T-helper 1 cell treated with Interleukin-12 subunit alpha and Interleukin-12 subunit beta and Interleukin-4 antibody, amounts not matched to agents 30 μg/mL and 1 μg/mL, for 36 hours (primary cell): Measurements from ENCODE around the gene PAXX.

Experiments used
- H3K27ac Mint-ChIP-seq: one replicate; pipeline ENCODE4 v1.8.0; 2021; ENCODE audit warnings: mild to moderate bottlenecking, mixed read lengths
- H3K27me3 Mint-ChIP-seq: one replicate; pipeline ENCODE4 v1.8.0; 2021; ENCODE audit warnings: low read depth, mixed read lengths
- H3K36me3 Mint-ChIP-seq: one replicate; pipeline ENCODE4 v1.8.0; 2021; ENCODE audit warnings: low read depth, mixed read lengths
- H3K4me1 Mint-ChIP-seq: one replicate; pipeline ENCODE4 v1.8.0; 2021; ENCODE audit warnings: low read depth, mixed read lengths
- H3K4me3 Mint-ChIP-seq: one replicate; pipeline ENCODE4 v1.8.0; 2021; ENCODE audit warnings: mild to moderate bottlenecking, moderate library complexity, mixed read lengths
- H3K9me3 Mint-ChIP-seq: one replicate; pipeline ENCODE4 v1.8.0; 2021; ENCODE audit warnings: mixed read lengths

Gene PAXX

GRCh38 chr9:136969774-136970173 is 22.4 kb upstream of the PAXX start:
- H3K9me3 Mint-ChIP-seq: no peaks in the 10 kb centered on the region
- peaks cover 4% of the 10 kb centered on the region for H3K4me1 Mint-ChIP-seq
- no peaks in the 10 kb centered on the region for H3K36me3 Mint-ChIP-seq
- H3K27ac Mint-ChIP-seq: no peak overlapping the region
- H3K4me3 Mint-ChIP-seq: no peak overlapping the region
- H3K27me3 Mint-ChIP-seq: no peaks in the 10 kb centered on the region

DNA sequence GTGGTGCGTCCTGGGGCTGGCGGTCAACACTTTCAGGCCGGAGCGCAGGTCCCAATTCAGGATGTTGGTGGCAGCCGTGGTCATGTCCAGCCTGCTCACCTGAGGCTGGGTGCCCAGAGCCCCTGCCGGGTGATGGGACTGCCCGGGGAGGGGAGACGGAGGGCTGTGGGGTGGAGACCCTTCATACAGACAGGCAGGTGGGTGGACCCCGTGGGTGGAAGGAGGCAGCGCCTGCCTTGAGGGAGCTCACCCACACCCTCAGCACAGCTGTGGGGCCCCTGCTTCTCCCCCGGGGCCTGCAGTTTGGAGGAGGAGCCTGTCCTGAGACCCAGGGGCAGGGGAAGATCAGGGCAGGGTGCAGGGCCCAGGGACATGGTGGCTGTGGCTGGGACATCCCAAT is 21.9 kb upstream of the PAXX start:
- Mint-ChIP-seq H3K9me3 (no peaks in the 10 kb centered on the region), H3K4me1 (peaks cover 5% of the 10 kb centered on the region), H3K27me3 (no peaks in the 10 kb centered on the region), H3K4me3 (no peak overlapping the region), H3K27ac (no peak overlapping the region), H3K36me3 (no peaks in the 10 kb centered on the region)

- Mint-ChIP-seq H3K27ac (no peak overlapping the region), H3K9me3 (no peaks in the 10 kb centered on the region), H3K4me1 (peaks cover 3% of the 10 kb centered on the region), H3K36me3 (no peaks in the 10 kb centered on the region), H3K27me3 (peaks cover 5% of the 10 kb centered on the region), H3K4me3 (no peak overlapping the region)
Observed at GRCh38 chr9:136971746-136972145, 20.5 kb upstream of the PAXX start.

DNA sequence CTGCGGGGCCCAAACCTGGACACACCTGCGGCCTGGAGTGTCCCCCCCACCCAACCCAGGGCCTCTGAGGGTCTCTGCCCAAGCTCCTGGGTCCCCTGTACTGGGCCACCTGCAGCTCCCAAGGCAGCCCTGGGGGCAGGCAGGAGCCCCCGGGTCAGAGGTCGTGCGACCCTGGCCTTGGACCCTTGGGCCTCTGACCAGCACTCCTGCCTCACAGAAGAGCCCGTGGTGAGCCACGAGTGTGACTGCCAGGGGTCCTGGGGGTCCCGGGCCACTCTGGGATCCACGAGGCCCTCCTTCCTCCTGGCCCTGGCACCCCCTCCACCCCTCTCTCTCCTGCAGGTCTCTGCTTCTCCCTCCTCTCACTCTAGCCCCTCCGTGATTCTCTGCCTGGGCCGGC is 19.9 kb upstream of the PAXX start:
- H3K4me3 Mint-ChIP-seq: no peak overlapping the region
- H3K4me1 Mint-ChIP-seq: peaks cover 3% of the 10 kb centered on the region
- no peaks in the 10 kb centered on the region for H3K36me3 Mint-ChIP-seq
- no peaks in the 10 kb centered on the region for H3K9me3 Mint-ChIP-seq
- peaks cover 5% of the 10 kb centered on the region for H3K27me3 Mint-ChIP-seq
- H3K27ac Mint-ChIP-seq: no peak overlapping the region

DNA sequence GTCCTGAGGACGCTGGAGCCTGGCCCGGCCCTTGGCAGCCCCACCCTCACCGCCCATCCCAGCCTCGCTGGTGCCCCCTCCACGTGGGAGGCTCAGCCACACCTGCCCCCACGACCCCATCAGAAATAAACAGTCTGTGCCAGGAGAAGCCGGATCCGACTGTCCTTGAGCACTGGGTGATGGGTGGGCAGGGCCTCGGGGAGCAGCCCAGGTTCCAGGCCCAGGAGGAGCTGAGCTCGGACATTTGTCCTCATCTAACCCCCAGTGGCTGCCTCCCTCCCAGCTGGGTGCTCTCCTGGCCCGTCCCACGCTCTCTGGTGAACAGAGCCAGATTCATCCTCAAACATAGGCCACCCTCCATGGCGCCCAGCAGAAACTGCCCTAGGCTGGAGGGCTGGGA is 19.5 kb upstream of the PAXX start:
- Mint-ChIP-seq H3K36me3 (no peaks in the 10 kb centered on the region), H3K4me3 (no peak overlapping the region), H3K27ac (no peak overlapping the region), H3K27me3 (peaks cover 5% of the 10 kb centered on the region), H3K9me3 (no peaks in the 10 kb centered on the region), H3K4me1 (peaks cover 3% of the 10 kb centered on the region)

DNA sequence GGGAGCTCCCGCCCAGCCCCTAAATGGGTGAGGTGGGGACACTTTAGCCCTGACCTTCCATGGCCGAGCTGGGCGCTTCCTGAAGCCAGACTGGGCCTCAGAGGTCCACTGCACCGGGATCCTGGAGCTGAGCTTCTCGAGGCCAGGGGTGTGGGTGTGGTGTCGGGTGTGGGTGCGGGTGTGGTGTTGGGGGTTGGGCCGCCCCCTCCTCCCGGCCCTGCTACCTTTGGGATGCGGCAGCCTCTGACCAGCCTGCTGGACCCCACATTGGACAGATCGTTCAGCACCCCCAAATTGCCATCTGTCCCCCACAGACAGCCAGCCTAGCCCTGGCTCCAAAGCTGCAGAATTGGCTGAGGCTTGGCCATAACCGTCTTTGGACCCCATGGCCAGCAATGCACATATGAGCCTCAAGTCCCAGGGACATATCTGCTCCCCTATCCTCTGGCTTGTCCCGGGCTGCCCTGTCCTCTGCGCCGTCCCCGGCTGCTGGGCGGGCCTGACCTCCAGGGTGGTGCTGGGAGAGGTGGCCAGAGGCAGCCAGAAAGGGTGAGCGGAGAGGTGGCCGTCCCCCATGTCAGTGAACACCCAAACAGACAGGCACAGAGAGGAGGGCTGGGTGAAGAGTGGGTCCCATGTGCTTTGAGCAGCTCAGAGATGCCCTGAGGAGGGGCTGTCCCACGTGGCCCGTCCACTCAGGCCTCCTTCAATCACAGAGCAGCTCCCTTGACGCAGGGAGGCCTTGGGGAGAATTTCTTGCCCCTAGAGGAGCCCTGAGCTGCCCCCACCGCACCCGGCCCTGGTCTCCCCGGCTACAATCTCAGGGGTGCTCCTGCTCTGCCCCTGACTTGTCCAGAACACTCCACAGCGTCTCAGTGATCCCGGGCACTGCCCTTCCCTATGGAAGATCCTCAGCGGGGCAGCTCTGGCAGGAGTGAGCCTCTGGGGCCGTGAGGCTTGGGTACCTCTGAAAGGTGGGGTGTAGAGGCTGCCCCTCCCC is 18.3 kb upstream of the PAXX start:
- H3K4me1 Mint-ChIP-seq: peaks cover 3% of the 10 kb centered on the region
- H3K9me3 Mint-ChIP-seq: no peaks in the 10 kb centered on the region
- H3K4me3 Mint-ChIP-seq: no peak overlapping the region
- peaks cover 5% of the 10 kb centered on the region for H3K27me3 Mint-ChIP-seq
- no peaks in the 10 kb centered on the region for H3K36me3 Mint-ChIP-seq
- no peak overlapping the region for H3K27ac Mint-ChIP-seq

DNA sequence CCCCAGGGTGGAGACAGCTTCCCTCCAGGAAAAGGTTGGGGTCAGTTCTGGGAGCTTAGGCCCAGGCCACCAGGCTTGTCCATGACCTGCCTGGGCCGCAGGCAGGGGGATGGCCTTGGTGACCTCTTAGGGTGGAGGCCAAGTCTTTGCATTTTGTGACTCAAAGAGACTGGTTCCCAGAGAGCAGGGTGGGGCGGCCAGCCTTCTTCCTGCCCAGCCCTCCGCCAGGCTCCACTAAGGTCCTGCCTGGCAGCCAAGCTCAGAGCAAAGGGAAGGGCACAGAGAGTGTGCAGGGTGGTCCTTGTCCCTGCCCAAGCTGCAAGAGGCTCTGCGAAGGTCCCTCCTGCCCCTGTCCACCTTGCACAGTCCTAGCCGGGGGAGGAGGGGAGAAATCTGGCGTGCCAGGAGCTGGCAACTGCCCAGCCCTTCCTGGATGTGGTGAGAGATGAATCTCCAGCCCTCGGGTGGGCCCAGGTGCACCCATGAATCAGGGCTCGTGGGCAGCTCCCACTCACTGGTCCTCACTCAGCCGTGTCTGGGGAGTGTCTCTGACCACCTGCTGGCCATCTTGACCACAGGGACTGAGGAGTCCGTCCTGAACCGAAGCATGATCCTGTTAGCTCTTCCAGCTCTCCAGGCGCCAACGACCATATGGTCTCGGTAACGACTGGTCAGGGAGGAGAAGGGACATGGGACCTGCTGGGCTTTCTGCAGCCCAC is 17.2 kb upstream of the PAXX start:
- Mint-ChIP-seq H3K36me3 (no peaks in the 10 kb centered on the region), H3K4me3 (peak overlapping the region; percentile 34), H3K4me1 (peaks cover 3% of the 10 kb centered on the region), H3K9me3 (no peaks in the 10 kb centered on the region), H3K27me3 (peaks cover 5% of the 10 kb centered on the region), H3K27ac (peak overlapping the region; percentile 59)

GRCh38 chr9:136975644-136976043 is 16.6 kb upstream of the PAXX start:
- H3K4me3 Mint-ChIP-seq: peak overlapping the region; percentile 34

GRCh38 chr9:136977223-136977622 is 15.0 kb upstream of the PAXX start, which contains the start of gene PTGDS:
Gene PTGDS, plus strand, starts transcription at chr9:136977504. Its CDS starts 75 bp downstream, at chr9:136977579.
- Mint-ChIP-seq H3K4me3 (no peak within 1 kb of the TSS), H3K27ac (no peak within 1 kb of the TSS), H3K4me1 (peaks cover 3% of the 10 kb centered on the region), H3K27me3 (peaks cover 9% of the 10 kb centered on the region), H3K9me3 (no peaks in the 10 kb centered on the region), H3K36me3 (no peaks in the 10 kb centered on the region)

More at GRCh38 chr9:136975644-136976043, 16.6 kb upstream of the PAXX start:
- no peaks in the 10 kb centered on the region for H3K36me3 Mint-ChIP-seq
- H3K4me1 Mint-ChIP-seq: peaks cover 3% of the 10 kb centered on the region
- no peaks in the 10 kb centered on the region for H3K9me3 Mint-ChIP-seq
- peaks cover 8% of the 10 kb centered on the region for H3K27me3 Mint-ChIP-seq
- H3K27ac Mint-ChIP-seq: no peak overlapping the region

DNA sequence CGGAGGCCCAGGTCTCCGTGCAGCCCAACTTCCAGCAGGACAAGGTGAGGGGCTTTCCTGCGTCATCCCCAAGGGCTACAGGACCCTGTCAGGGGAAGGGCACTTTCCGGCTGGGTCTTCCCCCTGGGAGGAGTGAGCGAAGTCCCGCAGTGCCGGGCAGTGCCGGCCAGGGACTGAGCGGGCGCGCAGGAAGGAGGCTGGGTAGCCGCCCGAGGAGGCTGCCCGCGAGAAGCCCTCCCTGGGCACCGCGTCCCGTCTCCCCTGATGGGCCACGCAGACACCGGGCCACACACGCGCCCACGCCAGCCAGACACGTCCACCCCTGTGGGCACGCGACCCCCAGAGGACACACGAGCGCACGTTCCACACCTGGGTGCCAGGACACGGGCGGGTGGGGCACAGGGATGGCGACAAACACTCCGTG is 14.6 kb upstream of the PAXX start:
- peaks cover 9% of the 10 kb centered on the region for H3K27me3 Mint-ChIP-seq
- no peaks in the 10 kb centered on the region for H3K9me3 Mint-ChIP-seq
- no peak overlapping the region for H3K4me3 Mint-ChIP-seq
- H3K4me1 Mint-ChIP-seq: peaks cover 3% of the 10 kb centered on the region
- H3K36me3 Mint-ChIP-seq: no peaks in the 10 kb centered on the region
- no peak overlapping the region for H3K27ac Mint-ChIP-seq

GRCh38 chr9:136978073-136978864 is 14.0 kb upstream of the PAXX start:
- Mint-ChIP-seq H3K36me3 (no peaks in the 10 kb centered on the region), H3K4me1 (peaks cover 3% of the 10 kb centered on the region), H3K27me3 (peaks cover 9% of the 10 kb centered on the region), H3K9me3 (no peaks in the 10 kb centered on the region), H3K27ac (no peak overlapping the region), H3K4me3 (no peak overlapping the region)

- Mint-ChIP-seq H3K27ac (no peak overlapping the region), H3K36me3 (no peaks in the 10 kb centered on the region), H3K4me1 (peaks cover 3% of the 10 kb centered on the region), H3K4me3 (no peak overlapping the region), H3K9me3 (no peaks in the 10 kb centered on the region), H3K27me3 (peaks cover 13% of the 10 kb centered on the region)
Observed at GRCh38 chr9:136978865-136979544, 13.2 kb upstream of the PAXX start.

DNA sequence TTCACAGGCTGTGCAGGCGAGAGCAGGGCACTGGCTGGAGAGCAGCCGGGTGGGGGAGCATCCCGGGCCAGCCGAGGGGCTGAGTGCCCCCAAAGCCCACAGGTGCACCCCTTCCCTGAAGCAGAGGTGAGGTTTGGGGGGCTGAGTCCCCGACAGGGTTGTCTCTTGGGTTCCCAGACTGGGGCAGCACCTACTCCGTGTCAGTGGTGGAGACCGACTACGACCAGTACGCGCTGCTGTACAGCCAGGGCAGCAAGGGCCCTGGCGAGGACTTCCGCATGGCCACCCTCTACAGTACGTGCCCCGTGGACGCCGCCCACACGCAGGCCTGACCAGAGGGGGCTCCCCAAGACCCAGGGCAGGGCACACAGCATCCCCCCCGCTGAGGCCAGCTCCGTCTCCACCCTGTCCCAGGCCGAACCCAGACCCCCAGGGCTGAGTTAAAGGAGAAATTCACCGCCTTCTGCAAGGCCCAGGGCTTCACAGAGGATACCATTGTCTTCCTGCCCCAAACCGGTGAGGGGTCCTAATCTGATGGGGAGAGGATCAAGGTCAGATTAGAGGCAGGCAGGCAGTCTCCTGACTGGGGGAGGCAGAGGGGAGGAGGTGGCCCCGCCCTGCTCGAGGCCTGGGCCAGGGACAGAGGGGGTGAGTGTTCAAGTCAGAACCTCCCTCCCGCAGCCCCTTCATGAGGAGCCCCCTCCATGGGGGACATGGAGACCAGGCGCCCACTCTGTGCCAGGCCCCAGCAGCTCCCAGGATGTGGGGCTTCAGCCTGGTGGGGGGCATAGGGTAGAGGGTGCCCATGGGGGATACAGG is 12.2 kb upstream of the PAXX start:
- Mint-ChIP-seq H3K36me3 (no peaks in the 10 kb centered on the region), H3K9me3 (no peaks in the 10 kb centered on the region), H3K4me1 (peaks cover 3% of the 10 kb centered on the region), H3K4me3 (no peak overlapping the region), H3K27ac (no peak overlapping the region), H3K27me3 (peaks cover 15% of the 10 kb centered on the region)
